GM12865 (cell line): Measurements from ENCODE around the gene TRIM38.

Experiments
- DNase-seq: peaks from one replicate; pipeline ENCODE4 v3.0.0; 2010; ENCODE audit warnings: low read depth
- H3K4me3 ChIP-seq: 2 replicates; pipeline ENCODE4 v1.5.1; 2011; ENCODE audit warnings: mild to moderate bottlenecking, low read depth, low read length, control low read depth
- CTCF ChIP-seq: IDR thresholded peaks from 2 replicates; pipeline ENCODE4 v1.5.1; 2011; ENCODE audit warnings: low read length, control low read depth, low read depth, inconsistent platforms; ENCODE audit not compliant: insufficient read depth; ENCODE audit errors: missing control alignments

TRIM38 gene

DNA sequence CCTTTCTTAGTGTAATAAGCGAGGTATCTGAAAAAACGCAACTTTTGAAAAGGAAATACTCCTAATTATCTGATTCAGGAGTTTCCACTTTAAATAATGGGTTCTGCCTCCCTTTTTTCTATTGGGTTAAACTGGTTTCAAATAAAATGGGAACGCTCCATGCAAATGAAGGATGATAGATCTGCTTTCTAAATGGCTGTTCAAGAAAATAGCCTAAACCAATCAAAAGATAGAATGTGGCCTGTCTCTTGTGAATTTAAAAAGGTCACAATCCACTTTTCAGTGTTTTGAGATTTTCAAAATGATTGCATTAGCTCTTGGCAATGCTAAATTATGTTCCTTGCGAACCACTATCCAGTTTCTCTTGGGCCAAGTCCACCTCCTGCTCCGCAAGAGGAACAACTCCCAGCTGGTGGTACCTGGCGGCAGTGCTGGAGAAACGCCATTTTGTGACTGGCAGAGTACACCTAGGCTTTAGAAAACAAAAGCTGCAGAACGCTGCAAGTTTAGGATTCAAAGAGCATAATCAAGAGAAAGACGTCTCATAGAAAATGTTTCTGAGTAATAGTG, 56.7 kb downstream of the TRIM38 start:
- no peak overlapping the region for H3K4me3 ChIP-seq
- TF ChIP-seq CTCF = no peak
- DNase-seq = no peak

DNA sequence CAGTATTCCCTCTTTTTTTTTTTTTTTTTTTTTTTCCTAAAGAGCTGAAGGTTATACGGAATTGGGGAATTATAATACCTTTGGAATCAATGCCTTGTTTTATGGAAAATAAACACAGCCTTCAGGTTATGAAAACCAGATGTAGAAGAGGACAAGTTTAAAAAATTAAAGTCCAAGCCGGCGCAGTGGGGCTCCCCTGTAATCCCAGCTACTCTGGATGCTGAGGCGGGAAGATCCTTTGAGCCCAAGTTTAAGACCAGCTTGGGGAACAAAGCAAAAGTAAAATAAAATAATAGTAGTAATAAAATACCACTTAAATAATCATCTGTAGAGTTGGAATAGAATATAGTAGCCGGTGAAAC, 57.3 kb downstream of the TRIM38 start:
- H3K4me3 ChIP-seq = peak overlapping the region; percentile 62
- no peak for TF ChIP-seq CTCF
- DNase-seq = no peak

DNA sequence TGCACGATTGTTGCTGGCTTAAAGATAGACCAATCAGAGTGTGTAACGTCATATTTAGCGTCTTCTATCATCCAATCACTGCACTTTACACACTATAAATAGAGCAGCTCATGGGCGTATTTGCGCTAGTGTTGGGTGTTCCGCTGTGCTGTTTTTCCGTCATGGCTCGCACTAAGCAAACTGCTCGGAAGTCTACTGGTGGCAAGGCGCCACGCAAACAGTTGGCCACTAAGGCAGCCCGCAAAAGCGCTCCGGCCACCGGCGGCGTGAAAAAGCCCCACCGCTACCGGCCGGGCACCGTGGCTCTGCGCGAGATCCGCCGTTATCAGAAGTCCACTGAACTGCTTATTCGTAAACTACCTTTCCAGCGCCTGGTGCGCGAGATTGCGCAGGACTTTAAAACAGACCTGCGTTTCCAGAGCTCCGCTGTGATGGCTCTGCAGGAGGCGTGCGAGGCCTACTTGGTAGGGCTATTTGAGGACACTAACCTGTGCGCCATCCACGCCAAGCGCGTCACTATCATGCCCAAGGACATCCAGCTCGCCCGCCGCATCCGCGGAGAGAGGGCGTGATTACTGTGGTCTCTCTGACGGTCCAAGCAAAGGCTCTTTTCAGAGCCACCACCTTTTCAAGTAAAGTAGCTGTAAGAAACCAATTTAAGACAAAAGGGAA, 57.9 kb downstream of the TRIM38 start:
- peak overlapping the region; percentile 62 for H3K4me3 ChIP-seq
- TF ChIP-seq CTCF = no peak
- DNase-seq = peak; percentile 96

- peak; percentile 87 for DNase-seq
- peak overlapping the region; percentile 62 for H3K4me3 ChIP-seq
- TF ChIP-seq CTCF = no peak
These were observed 58.4 kb downstream of the TRIM38 start for GRCh38 chr6:26021001-26021349.

DNA sequence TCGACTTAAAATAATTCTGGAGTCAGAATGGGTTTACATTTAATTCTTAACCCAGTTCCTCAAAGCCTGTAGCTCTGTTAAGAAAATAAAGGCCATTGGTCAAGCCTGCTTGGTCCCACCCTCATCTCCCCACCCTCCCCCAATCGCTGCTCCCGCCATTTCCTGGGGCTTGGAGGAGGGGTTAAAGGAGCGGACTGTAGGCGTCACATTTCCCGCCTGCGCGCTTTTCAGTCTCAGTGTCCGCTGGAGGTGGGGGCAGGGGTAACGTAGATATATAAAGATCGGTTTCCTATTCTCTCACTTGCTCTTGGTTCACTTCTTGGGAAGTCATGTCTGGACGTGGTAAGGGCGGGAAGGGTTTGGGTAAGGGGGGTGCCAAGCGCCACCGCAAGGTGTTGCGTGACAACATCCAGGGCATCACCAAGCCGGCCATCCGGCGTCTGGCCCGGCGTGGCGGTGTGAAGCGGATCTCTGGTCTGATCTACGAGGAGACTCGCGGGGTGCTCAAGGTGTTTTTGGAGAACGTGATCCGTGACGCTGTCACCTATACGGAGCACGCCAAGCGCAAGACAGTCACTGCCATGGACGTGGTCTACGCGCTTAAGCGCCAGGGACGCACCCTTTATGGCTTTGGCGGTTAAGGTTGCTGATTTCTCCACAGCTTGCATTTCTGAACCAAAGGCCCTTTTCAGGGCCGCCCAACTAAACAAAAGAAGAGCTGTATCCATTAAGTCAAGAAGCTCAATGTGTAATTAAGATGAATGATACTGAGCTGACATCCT, 58.9 kb downstream of the TRIM38 start:
- peak overlapping the region; percentile 62 for H3K4me3 ChIP-seq
- no peak for TF ChIP-seq CTCF

DNA sequence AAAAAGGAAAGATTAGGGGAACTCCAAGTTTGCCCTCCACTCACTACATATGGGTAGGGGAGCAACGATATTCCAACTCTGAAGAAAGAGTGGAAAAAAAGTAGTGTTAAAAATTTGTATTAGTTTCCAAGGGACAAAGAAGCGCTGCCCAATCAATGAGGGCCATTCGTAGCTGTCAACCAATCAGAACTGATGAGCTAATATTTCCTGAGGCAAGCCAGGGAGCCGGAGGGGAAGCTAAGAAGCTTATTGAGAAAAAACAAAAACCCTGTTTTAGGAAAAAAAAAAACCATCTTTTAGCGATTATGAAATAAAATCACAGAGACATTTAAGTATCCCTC, 59.5 kb downstream of the TRIM38 start:
- no peak for TF ChIP-seq CTCF
- peak overlapping the region; percentile 62 for H3K4me3 ChIP-seq
- DNase-seq = peak; percentile 89

More for the DNA sequence above, 58.9 kb downstream of the TRIM38 start:
- peak; percentile 98 for DNase-seq
